Measurements from ENCODE around the gene ZC3HAV1.
A peak's percentile ranks its signal among the peaks of the same experiment; 100 is the strongest.
"Not testable (repeated sequence)": the region's sequence is repeated elsewhere in the genome, so short reads cannot be mapped to it uniquely, and the experiment has no call there.

The ZC3HAV1 gene

GRCh38 chr7:139078911-139079310, 30.6 kb downstream of the ZC3HAV1 start:
- no peak for DNase-seq (ENCODE audit: low read depth)
- TF ChIP-seq MYC (IDR thresholded peaks at IDR 0.05; ENCODE audit: low read depth, low read length) = no peak
- TF ChIP-seq CTCF (IDR thresholded peaks at IDR 0.05; ENCODE audit: low read depth, low read length) = no peak
- TF ChIP-seq MAX (IDR thresholded peaks at IDR 0.05; ENCODE audit: low read depth, low read length) = no peak
- no peak for TF ChIP-seq POLR2A (IDR thresholded peaks at IDR 0.05; ENCODE audit: extremely low read depth, insufficient read length)
- H3K4me3 ChIP-seq (ENCODE audit: low read depth, low read length) = no peak overlapping the region

- H3K4me3 ChIP-seq (ENCODE audit: low read depth, low read length) = no peak overlapping the region
- no peak for TF ChIP-seq MAX (IDR thresholded peaks at IDR 0.05; ENCODE audit: low read depth, low read length)
- TF ChIP-seq CTCF (IDR thresholded peaks at IDR 0.05; ENCODE audit: low read depth, low read length) = no peak
- no peak for TF ChIP-seq MYC (IDR thresholded peaks at IDR 0.05; ENCODE audit: low read depth, low read length)
- no peak for TF ChIP-seq POLR2A (IDR thresholded peaks at IDR 0.05; ENCODE audit: extremely low read depth, insufficient read length)
- no peak for DNase-seq (ENCODE audit: low read depth)
Observed at GRCh38 chr7:139078399-139078798, 31.1 kb downstream of the ZC3HAV1 start.

- H3K4me3 ChIP-seq (ENCODE audit: low read depth, low read length); DNase-seq (ENCODE audit: low read depth): not testable (repeated sequence)
Observed at GRCh38 chr7:139077706-139078105, 31.8 kb downstream of the ZC3HAV1 start.

GRCh38 chr7:139075871-139076686, 33.4 kb downstream of the ZC3HAV1 start:
- H3K4me3 ChIP-seq (ENCODE audit: low read depth, low read length) = no peak overlapping the region
- no peak for DNase-seq (ENCODE audit: low read depth)
- no peak for TF ChIP-seq MAX (IDR thresholded peaks at IDR 0.05; ENCODE audit: low read depth, low read length)
- no peak for TF ChIP-seq POLR2A (IDR thresholded peaks at IDR 0.05; ENCODE audit: extremely low read depth, insufficient read length)
- no peak for TF ChIP-seq CTCF (IDR thresholded peaks at IDR 0.05; ENCODE audit: low read depth, low read length)
- no peak for TF ChIP-seq MYC (IDR thresholded peaks at IDR 0.05; ENCODE audit: low read depth, low read length)

GRCh38 chr7:139075031-139075652, 34.4 kb downstream of the ZC3HAV1 start:
- no peak overlapping the region for H3K4me3 ChIP-seq (ENCODE audit: low read depth, low read length)
- TF ChIP-seq MAX (IDR thresholded peaks at IDR 0.05; ENCODE audit: low read depth, low read length) = no peak
- peak; percentile 85 for TF ChIP-seq CTCF (IDR thresholded peaks at IDR 0.05; ENCODE audit: low read depth, low read length)
- no peak for TF ChIP-seq POLR2A (IDR thresholded peaks at IDR 0.05; ENCODE audit: extremely low read depth, insufficient read length)
- DNase-seq (ENCODE audit: low read depth) = peak; percentile 86

GRCh38 chr7:139072796-139073195, 36.7 kb downstream of the ZC3HAV1 start:
- TF ChIP-seq MYC (IDR thresholded peaks at IDR 0.05; ENCODE audit: low read depth, low read length) (no peak), CTCF (IDR thresholded peaks at IDR 0.05; ENCODE audit: low read depth, low read length) (no peak), POLR2A (IDR thresholded peaks at IDR 0.05; ENCODE audit: extremely low read depth, insufficient read length) (no peak), MAX (IDR thresholded peaks at IDR 0.05; ENCODE audit: low read depth, low read length) (no peak)
- DNase-seq (ENCODE audit: low read depth) = no peak

More at GRCh38 chr7:139072796-139073195, 36.7 kb downstream of the ZC3HAV1 start:
- no peak overlapping the region for H3K4me3 ChIP-seq (ENCODE audit: low read depth, low read length)

Measured in NB4 (cell line).